HG03521 (cell line): ENCODE results near the gene EXOC1.

Experiments used
- ATAC-seq: cut with Tn5 transposase; IDR thresholded peaks from one replicate; pipeline ENCODE4 v1.9.1; 2021; ENCODE audit warnings: mild to moderate bottlenecking, moderate library complexity; ENCODE audit not compliant: unreplicated experiment

EXOC1 gene

DNA sequence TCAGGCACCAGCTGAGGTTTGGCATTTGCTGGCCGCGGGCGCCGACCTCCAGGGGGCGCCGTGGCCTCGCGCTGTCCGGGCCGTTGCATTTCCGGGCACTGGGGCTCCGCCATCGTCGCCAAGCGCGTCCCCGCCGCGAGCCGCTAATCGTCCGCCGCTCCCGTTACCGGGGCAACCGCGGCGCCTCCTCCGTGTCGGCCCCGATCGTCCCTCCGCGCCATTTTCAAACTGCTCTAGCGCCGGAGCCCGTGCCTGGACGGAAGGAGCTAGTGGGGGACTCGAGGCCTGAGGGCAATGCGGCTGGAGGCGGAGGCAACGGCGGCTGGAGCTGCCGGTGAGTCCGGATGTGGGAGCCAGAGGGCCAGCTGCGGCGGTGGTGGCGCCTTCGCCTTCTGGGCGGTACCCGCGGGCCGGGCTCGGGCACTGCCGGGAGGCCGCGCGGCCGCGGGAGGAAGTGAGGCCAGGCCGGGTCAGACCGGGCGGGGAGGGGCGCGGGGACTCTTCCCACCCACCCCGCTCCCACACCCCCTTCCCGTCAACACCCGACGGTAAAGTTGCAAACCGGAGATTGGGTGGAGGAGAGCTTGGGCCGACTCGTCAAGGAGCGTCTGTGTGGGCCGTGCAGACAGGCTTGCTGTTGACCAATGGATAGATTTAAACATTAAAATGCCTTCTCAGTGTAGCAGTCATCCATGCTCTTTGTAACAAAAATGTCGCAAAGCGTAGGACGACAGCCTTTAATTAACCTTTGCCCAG, 95.5 kb downstream of the EXOC1 start, which contains the start of gene CEP135:
Gene CEP135, plus strand, starts transcription at position 220 of the 756 bp plus-strand sequence. CDS start 3,186 bp downstream, outside the sequence.
- peak; percentile 74 for ATAC-seq

GRCh38 chr4:55949482-55949802, 96.0 kb downstream of the EXOC1 start:
- ATAC-seq = no peak

DNA sequence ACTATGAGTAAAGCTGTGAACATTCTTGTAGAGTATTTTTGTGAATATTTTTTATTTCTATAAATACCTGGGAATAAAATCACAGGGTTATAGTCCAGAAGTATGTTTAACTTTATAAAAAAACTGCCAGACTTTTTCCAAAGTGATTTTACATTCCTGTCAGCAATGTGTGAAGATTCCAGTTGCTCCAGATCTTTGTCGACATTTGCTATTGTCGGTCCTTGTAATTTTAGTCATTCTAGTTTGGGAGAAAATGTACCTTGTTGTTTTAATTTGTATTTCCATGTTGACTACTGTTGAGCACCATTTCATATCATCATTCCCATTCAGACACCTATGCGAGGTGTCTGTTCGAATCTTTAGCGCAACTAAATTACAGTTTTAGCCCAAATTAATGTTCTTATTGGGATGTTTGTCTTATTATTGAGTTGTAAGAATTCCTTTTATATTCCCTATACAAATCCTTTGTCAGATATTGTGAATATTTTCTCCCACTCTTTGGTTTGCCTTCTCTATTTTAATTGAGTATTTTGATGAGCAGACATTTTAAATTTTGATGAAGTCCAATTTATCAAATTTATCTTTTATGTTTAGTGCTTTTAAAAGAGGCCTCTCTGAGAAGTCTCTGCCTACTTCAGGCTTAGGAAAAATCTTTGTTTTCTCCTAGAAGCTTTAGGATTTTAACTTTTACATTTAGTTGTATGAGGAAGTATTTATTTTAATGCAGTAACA, 97.9 kb downstream of the EXOC1 start:
- ATAC-seq = no peak
